Ureter (tissue), 1 donor: ENCODE results near the gene HOPX. TPM values are rescaled to one million over a fixed set of nuclear protein-coding genes. Genes with fewer than 3 reads are reported as not detected.
A peak's percentile ranks its signal among the peaks of the same experiment; 100 is the strongest.
"Not testable (repeated sequence)": the region's sequence is repeated elsewhere in the genome, so short reads cannot be mapped to it uniquely, and the experiment has no call there.

Experiments used
- DNase-seq: peaks from one replicate; pipeline ENCODE4 v3.0.0-alpha.2; 2020; ENCODE audit warnings: low spot score
- total RNA-seq: library from RNA; stranded (reverse); gene quantifications from one replicate; pipeline ENCODE4 v1.2.4, GENCODE V29; 2023
- donor health status: DM: yes; HTN: yes; CAD: no.

HOPX gene
- total RNA-seq, 1 donor from 2014 or later, result 24.1 TPM

DNA sequence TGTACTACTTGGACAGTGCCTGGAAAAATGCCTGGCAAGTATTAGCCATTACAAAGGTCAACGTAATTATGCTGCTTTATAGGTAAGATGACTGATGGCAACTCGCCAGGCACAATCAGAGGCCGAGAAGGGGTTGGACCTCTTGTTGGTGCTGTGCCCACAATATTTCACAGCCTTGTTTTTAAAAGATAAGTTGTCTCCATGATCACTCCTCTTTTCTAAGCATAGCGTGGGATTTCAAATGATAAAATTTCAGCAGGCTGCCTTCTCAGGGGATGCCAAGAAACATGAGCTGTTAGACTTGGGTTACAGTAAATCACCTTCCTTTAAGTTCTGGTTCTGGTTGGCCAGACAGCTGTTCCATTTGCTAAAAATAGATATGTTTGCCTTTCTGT lies 26.9 kb downstream of the HOPX start:
- peak; percentile 53 for DNase-seq

GRCh38 chr4:56653461-56654237 lies 27.4 kb downstream of the HOPX start:
- no peak for DNase-seq

DNA sequence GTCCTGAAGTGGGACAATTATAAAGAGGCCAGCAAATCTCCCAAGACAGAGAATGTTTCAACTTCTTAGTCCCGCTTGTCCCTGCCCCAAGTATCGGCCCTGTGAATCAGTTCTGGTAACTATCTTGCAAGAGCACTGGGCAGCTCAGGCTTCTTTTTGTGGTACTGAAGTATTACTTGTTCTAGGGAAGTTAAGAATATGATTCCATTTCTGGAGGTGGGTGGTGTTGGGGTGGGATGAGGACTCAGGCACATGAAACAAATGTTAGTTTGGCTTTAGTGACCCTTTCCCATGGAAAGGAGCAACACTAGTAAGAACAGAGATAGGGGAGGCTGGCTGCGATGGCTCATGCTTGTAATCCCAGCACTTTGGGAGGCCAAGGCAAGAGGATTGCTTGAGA lies 28.9 kb downstream of the HOPX start:
- no peak for DNase-seq

GRCh38 chr4:56651056-56651350 lies 30.1 kb downstream of the HOPX start:
- no peak for DNase-seq

GRCh38 chr4:56650262-56651055 lies 30.6 kb downstream of the HOPX start:
- DNase-seq, result no peak

DNA sequence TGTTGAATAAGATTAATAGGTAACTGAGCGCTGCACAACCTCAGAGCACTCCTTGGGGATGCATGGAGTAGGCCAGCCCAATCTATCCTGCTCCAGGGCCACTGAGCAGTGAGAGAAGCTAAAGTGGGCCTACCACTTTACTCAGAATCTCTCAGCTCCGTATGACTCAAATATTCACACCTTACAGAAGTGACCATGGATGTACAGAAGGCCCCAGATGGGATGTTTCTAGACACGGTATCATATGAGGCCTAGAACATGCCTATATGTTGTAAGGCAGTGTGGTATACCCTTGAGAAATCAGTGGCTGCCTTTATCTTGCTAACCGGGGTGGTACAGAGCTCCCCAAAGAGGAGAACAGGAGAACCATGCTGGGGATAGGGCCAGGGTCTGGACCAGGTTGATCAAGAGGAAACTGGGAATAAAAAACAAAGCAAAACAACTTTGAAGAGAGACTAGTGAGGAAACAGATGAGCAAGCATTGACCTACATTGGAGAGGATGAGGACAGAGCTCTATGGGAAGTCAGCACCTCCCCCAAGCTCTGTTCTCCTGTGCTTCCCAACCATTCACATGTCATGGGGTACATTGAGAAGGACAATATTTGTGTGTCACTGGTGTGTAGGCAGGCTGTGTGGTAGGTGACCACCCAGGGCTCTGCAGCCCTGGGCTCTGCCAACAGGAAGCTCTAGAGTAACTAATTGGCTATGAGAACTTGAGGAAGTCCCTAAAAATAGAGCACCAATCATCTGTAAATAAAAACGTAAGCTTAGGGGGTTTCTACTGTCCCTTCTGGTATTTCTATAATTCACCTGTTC lies 31.4 kb downstream of the HOPX start:
- no peak for DNase-seq

GRCh38 chr4:56648824-56649151 lies 32.3 kb downstream of the HOPX start:
- DNase-seq, result no peak

GRCh38 chr4:56648021-56648823 lies 32.9 kb downstream of the HOPX start:
- no peak for DNase-seq

DNA sequence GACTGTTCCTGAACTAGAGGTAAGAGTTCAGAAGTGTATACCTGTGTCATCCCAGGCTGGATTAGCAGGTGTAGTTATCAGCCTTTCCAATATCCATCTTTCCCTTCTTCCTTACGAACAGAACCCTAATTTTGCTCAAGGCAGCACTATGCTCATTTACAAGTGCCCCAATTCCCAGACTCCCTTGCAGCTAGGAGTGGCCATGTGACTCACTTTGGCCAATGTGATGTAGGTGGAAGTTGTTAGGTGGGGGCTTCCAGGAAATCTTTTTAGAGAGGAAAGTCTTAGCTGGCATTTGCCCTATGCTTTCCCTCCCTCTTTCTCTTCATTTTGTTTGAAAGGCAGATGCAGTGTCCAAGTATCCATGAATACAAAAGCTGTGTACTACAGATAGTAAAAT lies 34.8 kb downstream of the HOPX start:
- no peak for DNase-seq

GRCh38 chr4:56643596-56643995 lies 37.5 kb downstream of the HOPX start:
- DNase-seq, result no peak

- no peak for DNase-seq
Measured at GRCh38 chr4:56641494-56642051, 39.5 kb downstream of the HOPX start.

DNA sequence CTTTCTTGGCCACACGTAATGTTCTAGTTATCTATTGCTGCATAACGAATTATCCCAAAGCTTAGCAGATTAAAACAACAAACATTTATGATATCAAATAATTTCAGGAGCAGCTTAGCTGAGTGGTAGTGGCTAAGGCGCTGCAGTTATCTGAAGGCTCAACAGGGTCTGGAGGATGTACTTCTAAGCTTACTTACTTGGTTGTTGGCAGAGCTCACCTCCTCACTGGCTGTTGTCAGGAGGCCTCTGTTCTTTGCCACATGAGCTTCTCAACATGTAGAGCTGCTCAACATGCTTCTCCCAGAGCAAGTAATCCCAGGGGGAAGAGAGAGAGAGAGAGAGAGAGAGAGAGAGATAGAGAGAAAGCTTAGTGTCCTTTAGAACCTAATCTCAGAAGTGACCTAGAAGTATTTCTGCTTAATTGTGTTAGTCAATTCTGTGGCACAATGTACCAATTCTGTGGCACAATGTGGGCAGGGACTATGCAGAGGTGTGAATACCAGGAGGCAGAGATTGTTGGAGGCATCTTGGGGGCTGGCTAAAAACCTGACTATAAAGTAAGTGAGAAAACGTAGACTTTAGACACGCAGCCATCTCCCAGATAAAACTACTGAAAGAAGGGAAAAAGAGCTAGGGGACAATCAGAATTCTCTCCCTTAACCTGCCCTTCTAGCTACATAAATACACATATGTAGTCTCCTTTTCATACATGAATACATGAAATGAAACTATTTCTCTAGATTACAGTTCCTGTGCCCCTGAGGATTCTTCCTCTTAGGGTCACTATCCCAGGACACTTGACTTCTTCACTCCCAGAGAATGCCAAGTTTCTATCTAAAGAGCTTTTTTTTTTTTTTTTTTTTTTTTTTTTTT lies 40.2 kb downstream of the HOPX start:
- no peak for DNase-seq

- DNase-seq, result no peak
Measured at GRCh38 chr4:56637791-56638190, 43.3 kb downstream of the HOPX start.

- no peak for DNase-seq
Measured at GRCh38 chr4:56637154-56637553, 43.9 kb downstream of the HOPX start.

DNA sequence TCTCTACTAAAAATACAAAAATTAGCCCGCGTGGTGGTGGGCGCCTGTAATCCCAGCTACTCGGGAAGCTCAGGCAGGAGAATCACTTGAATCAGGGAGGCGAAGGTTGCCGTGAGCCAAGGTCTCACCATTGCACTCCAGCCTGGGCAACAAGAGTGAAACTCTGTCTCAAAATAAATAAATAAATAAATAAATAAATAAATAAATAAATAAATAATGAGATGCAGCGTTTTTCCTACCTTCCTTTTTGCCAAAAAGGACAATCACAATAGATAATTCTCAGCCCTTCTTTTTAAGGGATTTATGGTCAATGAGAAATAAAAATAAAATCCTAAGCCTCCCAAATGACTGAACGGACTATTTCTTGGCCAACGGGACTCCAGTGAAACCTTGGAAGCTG lies 46.1 kb downstream of the HOPX start:
- not testable (repeated sequence) for DNase-seq

GRCh38 chr4:56633486-56633885 lies 47.6 kb downstream of the HOPX start:
- DNase-seq, result no peak

DNA sequence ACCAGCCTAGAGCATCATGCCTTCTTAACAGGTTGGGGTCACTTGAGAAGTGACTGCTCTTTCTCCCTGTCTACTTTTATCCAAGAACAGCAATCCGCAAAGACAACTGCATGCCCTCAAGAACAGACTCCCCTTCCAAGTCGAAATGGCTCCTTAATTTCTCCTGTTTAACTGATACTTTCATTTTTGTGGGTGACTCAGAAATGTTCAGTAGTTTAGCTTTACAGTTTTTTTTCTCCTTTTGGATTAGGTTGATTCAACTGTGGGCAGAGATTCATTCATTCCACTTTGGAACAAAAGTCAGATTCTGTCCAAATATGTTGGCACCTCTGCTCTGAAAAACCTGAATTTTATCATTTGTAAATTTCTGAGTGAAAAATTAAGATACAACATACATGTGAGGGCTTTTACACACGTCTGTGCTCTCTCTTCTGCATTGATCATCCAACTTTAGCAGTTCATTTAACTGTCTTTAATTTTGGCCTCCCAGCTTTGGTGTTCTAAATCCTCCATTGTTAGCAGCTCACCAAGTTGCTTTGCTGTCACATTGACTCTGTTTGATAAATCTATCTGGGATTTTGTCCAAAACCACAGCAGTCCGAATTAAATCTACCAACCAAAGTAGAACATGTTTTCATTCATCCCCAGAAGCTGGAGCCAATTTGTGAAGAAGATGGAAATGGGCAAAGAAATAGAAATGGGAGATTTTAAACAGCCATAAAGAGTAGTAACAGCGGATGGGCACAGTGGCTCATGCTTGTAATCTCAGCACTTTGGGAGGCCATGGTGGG lies 50.0 kb downstream of the HOPX start:
- no peak for DNase-seq

DNA sequence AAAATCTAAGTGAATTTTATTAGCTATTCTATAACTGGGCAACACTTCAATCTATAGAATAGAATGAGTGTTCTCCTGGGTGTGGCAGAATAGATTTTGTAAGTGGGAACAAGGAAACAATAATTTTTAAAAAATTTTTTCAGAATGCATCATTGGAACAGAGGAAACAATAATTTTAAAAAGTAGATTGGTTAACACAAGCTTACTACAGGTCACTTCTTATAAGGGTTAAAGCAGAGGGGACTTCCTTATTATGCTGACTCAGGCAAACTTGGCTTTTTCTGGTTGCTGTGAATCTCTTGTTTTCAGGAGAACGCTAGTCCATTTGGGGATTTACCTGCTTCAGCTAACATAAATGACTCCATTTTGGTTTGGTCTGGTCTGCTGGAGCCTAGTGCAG lies 52.5 kb downstream of the HOPX start:
- DNase-seq, result no peak

DNA sequence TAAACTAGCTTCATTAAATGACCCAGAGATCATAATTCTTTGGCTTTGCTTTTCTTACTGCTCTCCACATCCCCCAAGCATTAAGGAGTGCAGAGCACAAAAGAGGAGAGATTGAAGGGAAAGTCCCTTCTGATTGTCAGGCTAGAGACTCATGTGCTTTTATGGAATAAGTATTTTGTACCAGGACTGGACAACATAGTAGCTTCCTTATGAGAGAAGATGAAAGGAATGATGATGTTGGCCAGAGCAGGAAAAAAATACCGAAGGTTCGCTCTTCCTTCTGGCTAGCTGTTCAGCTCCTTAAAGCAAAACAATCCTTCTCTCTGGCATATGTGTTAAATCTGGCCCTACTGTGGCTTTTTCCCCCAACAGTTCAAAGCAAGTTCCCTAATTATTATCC lies 53.1 kb downstream of the HOPX start:
- DNase-seq, result no peak

DNA sequence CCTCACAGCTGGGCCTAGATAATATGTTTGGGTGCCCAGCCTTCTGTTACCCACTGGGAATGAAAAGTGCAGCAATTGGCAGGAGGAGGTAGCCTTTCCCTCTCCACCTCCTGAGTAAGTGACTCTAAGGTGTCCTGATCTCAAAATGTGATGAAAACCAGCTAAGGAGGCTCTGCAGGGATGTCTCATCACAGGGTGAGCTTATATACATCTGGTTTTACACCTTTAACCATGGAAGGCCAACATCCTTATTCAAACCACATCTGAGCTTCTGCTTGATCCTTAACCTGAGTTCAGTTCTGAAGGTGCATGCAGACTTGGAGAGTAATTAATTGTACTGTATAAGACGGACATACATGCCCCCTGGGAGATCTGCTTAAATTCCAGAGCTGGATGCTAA lies 53.7 kb downstream of the HOPX start:
- no peak for DNase-seq
